Right ventricle myocardium superior (tissue), 1 donor: ENCODE data around the gene NEK5. TPM values are rescaled to one million over a fixed set of nuclear protein-coding genes. Genes with fewer than 3 reads are reported as not detected.
A peak's percentile ranks its signal among the peaks of the same experiment; 100 is the strongest.
"Not testable (repeated sequence)": the region's sequence is repeated elsewhere in the genome, so short reads cannot be mapped to it uniquely, and the experiment has no call there.

Experiments
- ATAC-seq: fragments of 200-7000 bp; cut with Tn5 transposase; one replicate; pipeline ENCODE4 v1.9.1; 2020; ENCODE audit warnings: mild to moderate bottlenecking; ENCODE audit not compliant: poor library complexity
- DNase-seq: peaks from one replicate; pipeline ENCODE4 v3.0.0-alpha.2; 2020
- intact Hi-C: fragments of 100-400 bp; cut with DNase I; formaldehyde crosslinking; loops from one replicate; pipeline ENCODE4 v1.11.2; 2022
- long read RNA-seq: library from polyadenylated mRNA; unstranded; transcript quantifications from one replicate; pipeline ENCODE4 v2.0.0, GENCODE V29; 2021
- total RNA-seq: library from RNA; stranded (reverse); fragmentation: NEBNext Ultra II Directional; extraction: Animal tissue kit (Norgen Biotek cat#: 25700); gene quantifications from one replicate; pipeline ENCODE4 v1.2.1, GENCODE V29; 2021
- donor health status: DM: no; HTN: yes; CAD: no; lungs with severe emphysema.

Gene NEK5, protein sequence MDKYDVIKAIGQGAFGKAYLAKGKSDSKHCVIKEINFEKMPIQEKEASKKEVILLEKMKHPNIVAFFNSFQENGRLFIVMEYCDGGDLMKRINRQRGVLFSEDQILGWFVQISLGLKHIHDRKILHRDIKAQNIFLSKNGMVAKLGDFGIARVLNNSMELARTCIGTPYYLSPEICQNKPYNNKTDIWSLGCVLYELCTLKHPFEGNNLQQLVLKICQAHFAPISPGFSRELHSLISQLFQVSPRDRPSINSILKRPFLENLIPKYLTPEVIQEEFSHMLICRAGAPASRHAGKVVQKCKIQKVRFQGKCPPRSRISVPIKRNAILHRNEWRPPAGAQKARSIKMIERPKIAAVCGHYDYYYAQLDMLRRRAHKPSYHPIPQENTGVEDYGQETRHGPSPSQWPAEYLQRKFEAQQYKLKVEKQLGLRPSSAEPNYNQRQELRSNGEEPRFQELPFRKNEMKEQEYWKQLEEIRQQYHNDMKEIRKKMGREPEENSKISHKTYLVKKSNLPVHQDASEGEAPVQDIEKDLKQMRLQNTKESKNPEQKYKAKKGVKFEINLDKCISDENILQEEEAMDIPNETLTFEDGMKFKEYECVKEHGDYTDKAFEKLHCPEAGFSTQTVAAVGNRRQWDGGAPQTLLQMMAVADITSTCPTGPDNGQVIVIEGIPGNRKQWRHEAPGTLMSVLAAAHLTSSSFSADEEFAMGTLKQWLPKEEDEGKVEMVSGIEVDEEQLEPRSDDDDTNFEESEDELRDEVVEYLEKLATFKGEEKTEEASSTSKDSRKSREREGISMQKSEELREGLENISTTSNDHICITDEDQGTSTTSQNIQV
- total RNA-seq = 0.13 TPM
- long read RNA-seq = 0 reads

DNA sequence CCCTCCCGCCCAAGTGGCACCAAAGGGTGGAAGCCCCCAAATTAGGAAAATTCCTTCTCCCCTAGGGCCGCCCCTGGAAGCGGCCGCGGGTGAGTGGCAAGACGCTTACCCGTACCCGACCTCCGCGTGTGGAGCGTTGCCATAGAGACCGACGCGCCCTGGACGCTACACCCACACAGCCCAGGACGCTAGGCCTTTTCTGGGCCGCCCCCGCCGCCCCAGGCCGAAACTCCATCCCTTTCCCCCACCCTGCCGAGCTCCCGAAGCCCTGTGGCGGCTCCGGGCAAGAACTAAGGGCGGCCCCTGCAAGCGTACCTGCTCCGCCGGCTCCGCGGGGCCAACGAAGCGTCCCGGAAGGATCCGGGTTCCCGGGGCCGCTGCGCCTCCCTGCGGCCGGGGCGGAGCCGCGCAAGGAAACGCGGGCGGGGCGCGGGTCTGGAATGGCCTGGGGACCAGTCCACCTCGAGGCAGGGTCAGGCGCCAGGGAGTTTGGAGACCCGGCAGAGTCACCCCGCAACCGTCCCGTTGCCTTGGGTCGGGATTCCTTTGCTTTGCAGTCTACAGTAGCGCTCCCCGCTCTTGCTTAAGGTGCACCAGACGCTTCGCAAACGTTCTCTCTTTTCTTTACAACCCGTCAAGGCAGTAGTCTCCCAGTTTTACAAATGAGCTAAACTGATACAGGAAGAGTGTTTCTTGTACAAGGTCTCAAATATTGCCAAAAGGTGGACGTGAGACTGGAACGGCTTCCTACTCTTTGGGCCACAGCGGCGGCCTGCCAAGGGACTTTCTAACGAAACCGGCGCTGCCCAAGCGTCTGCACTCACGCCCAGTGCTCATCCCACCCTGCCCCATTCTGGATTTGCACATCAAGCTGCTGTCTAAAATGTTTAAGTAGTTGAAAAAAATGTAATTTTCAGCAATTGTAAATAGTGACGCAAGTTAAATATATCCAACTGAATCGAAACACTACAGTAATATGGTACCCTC, at the start of gene NEK5:
Gene NEK5 (minus strand): TSS at position 360 of the 987 bp plus-strand sequence. CDS start 1,591 bp downstream, outside the sequence.
- peak; percentile 95 for ATAC-seq
- DNase-seq = peak; percentile 78
- intact Hi-C loops = loop anchor here (5.0 kb wide), 2 partner anchors 132 to 232 kb away; no protein-coding TSS in a partner anchor

DNA sequence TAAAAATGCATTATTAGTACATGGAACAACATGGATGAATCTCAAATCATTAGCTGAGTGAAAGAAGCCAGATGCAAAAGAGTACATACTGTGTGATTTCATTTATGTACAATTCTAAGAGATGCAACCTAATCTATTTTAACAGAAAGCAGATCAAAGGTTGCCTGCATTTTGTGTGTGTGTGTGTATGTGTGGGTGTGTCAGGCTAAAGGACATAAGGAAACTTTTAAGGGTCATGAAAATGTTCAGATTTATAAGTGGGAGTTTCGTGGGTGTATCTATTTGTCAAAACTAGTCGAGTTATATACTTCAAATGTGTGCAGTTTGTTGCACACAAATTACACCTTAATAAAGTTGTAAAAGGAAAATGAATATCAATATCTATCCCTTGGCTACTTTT, 48.4 kb upstream of the NEK5 start:
- no peak for DNase-seq
- no peak for ATAC-seq
- intact Hi-C loops = no loop called here

DNA sequence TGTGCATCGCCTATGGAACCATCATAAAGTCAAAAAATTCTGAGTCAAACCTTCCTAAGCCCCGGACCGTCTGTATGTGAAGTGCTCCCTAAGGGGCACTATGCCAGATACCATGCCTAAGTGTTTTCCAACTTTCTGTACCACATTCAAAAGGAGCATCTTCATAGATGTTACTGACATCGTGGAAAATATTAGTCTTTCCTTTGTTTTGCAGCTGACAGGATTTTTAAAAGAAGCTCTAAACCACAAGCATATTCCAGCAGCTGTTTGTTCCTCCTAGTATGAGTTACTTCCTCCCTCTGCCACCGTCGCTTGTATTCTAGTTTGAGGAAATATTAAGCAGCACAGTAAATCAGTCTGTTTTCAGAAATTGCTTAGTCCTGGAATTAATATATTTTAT, 45.1 kb upstream of the NEK5 start:
- ATAC-seq, DNase-seq, intact Hi-C loops: not testable (repeated sequence)

DNA sequence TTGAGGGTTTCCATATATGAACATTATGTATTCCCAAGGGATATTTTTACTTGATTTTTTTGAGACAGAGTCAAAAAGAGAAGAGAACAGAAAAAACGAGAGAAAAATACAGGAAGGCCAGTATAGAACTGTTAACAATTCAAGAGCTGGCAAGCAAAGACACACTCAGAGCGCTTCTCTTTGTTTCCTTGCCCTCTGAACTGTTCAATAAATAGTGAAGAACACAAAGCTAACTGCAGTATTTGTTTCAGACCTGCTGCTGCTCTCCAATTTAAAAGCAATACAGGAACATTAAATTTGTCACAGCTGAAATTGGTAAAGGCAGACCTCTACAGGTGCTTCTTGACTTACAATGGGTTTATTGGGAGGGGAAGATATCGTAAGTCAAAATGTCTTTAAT, 44.5 kb upstream of the NEK5 start:
- intact Hi-C loops = no loop called here
- DNase-seq (no peak), ATAC-seq (no peak)

DNA sequence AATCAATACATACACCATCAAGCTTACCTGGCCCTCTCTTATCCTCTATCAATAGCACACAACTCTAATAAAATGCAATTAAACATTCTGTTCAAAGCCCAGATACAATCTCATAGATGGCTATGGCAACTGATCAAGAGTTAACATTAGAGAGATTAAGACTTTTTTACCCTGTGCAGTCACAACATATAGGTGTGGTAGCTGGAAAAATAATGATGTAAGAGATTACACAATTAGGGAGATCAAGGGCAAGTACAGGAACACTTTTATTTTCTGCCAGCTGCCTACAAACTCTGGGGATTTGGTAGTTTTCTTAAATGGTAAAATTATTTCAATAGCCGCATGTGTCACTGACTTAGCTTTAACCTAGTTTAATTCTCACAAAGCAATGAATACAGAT, 42.8 kb upstream of the NEK5 start:
- DNase-seq, ATAC-seq, intact Hi-C loops: not testable (repeated sequence)

DNA sequence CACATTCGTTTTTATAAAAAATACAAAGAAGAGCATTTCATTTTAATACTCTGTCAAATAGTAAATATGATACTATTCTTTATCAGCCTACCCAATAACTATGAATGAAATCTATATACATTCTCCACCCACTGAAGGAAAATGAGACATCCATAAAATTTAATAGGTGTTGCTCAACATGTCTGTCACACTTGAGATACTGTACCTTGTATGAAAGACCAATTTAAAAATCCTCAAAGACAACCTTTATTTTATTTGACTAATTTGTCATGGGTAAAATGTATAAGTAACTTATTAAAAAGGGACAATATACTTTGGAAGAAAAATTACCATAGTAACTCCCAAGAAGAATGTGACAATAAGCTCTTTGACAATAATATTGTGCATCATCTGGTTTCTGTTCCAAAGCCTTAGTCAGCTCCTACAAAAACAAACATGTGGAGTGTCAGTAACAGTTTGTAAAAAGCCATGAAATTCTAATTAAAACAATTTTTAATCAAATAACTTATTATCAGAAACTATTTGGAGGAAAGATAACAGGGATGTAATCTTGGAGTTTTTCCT, 42.0 kb upstream of the NEK5 start:
- intact Hi-C loops, DNase-seq, ATAC-seq: not testable (repeated sequence)

DNA sequence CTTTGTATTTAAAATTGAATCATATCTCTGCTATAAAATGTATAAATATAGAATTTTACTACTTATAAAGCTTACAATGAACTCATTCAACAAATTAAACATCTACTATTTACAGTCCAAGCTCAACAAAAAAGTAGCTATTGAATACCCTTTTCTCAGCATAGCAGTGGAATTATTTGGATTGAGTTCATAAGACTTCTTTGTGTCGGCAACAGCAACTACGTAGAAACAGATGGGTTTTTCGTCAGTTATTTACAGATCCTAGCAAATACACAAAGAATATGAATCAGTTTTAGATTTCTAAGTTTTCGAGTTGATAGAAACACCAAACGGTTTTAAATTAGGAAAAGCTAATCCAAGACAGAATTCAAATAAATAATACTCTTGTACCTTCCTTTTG, 41.0 kb upstream of the NEK5 start:
- ATAC-seq = no peak
- DNase-seq = no peak
- intact Hi-C loops = no loop called here

DNA sequence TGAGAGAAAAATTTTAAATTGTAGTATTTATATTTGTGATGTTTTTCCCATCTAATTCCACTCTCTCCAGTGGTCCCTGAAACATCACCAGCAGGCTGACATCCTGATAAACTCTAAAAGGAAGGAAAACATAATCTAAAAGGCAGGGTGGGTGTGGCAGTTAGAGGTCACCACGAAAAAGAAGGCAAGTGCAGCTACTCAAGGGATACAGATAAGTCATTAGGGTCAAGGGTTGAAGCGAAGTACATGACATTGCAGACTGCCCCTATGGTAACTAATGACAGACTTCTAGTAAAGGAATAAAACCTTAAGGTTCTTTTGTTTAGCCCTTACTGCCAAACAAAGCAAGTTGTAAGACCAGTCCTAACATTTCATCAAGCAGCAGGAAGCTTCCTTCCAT, 36.5 kb upstream of the NEK5 start:
- intact Hi-C loops = no loop called here

DNA sequence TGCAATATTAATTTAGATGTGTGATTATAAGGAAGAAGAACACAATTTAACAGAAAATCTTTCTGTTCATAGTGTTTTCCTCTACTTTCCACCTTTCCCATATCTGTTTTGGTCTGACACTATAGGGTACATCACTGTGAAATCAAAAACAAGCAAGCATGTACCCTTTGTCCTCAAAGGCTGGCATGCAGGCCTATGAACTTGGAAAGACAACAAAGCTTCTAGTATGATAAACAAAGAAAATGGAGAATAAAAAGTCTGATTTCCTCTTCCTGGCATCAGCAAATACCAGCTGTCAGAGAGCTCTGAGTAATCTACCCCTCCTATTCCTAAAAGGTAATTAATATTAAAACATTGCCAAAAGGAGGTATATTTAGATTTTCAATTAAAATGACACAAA, 36.1 kb upstream of the NEK5 start:
- ATAC-seq (no peak), DNase-seq (no peak)
- intact Hi-C loops = no loop called here

More for the DNA sequence above, 36.5 kb upstream of the NEK5 start:
- DNase-seq = no peak
- no peak for ATAC-seq

DNA sequence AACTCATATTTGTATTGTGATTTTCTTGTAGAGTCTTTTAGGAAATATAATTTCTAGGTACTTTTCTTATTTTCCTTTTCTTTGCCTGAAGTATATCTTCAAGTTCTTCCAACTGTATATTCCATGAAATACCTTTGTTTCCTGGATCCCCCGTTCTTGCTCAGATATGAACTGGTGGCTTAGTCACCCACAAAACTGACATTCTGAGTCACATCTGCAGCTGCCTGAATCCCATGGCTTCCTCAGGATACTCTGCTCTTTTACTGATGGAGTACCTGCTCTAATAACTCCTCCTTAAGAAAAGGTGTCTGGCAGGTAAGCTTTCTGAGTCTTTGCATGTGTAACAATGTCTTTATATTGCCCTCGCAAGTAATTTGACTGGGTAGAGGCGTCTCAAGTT, 35.0 kb upstream of the NEK5 start:
- ATAC-seq, intact Hi-C loops, DNase-seq: not testable (repeated sequence)

DNA sequence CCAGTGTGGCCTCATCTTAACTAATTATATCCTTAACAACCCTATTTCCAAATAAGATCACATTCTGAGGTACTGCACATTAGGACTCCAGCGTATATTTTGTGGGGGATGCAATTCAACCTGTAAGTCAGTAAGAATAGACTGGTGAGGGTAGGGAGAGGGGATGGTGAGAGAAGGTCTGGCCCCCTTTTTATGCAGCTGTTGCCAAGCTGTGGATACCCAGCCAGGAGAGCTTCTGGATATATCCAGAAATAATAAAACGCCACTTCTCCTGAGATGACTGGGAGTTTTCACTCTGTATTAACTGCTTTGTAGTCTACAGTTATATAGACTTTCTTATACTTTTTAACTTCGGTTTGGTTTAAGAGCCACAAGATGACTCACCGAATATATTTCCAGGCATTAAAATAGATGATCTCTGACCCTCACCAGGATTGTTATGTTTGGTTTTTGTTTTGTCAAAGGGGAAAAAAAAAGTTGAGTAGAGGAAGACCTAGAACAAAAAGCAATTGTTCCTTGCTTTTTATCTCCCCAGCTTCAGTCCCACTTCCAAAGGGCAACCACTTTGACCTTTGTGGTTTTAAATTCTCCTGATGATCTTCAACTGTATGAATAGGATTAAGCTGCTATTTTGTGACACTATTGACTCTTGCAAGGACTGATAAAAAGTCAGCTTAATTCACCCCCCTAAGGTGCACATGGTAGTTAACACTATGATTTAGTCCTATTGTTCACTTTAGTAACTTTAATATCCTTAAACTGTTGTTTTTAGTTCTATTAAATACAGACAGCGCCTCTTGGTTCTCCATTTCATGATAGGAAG, 33.6 kb upstream of the NEK5 start:
- no peak for ATAC-seq
- DNase-seq = no peak
- intact Hi-C loops = no loop called here

DNA sequence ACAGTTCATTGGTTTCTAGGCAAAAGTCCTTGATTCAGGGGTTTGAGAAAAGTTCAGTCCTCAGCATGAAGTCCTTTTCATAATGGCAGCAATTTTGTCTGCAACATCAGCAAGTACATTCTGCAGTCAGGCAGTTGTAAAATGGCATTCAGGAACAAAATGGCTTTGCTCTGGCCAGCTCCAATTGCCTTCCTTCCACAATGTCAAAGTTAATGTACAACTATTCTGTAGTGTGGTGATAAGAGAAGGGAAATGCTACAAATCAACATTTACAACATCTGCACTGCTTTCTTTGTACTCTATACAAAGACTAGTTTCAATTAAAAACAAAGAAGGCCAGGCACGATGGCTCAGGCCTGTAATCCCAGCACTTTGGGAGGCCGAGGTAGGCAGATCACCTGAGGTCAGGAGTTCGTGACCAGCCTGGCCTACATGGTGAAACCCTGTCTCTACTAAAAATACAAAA, 32.3 kb upstream of the NEK5 start:
- intact Hi-C loops = no loop called here
- ATAC-seq = no peak
- no peak for DNase-seq

DNA sequence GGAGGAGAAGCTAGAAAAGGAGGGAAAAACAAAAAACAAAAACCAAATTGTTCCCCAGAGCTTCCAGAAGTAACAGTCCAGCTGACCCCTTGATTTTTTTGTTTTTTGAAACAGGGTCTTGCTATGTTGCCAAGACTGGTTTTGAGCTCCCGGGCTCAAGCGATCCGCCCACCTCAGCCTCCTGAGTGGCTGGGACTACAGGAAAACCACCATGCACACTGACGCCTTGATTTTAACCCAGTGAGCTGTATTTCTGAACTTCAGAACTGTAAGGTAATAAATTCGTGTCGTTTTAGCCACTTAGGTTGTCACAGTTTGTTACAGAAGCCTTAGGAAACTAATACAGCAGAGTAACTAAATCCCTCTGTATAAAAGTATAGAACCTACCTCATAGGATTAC, 31.6 kb upstream of the NEK5 start:
- intact Hi-C loops = no loop called here
- DNase-seq (no peak), ATAC-seq (no peak)

DNA sequence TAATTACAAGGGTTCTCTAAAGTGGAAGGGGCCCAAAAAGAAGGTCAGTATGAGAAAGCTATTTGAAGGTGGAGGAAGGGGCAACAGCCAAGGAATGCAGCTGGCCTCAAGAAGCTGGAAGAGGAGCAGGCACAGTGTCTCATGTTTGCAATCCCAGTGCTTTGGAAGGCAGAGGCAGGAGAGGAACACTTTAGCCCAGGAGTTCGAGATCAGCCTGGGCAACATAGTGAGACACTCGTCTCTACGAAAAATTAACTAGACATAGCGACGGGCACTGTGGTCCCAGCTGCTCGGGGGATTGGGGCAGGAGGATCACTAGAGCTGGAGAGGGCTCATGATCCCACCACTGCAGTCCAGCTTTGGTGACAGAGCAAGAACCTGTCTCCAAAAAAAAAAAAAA, 31.2 kb upstream of the NEK5 start:
- no peak for ATAC-seq
- DNase-seq = no peak
- intact Hi-C loops = no loop called here

DNA sequence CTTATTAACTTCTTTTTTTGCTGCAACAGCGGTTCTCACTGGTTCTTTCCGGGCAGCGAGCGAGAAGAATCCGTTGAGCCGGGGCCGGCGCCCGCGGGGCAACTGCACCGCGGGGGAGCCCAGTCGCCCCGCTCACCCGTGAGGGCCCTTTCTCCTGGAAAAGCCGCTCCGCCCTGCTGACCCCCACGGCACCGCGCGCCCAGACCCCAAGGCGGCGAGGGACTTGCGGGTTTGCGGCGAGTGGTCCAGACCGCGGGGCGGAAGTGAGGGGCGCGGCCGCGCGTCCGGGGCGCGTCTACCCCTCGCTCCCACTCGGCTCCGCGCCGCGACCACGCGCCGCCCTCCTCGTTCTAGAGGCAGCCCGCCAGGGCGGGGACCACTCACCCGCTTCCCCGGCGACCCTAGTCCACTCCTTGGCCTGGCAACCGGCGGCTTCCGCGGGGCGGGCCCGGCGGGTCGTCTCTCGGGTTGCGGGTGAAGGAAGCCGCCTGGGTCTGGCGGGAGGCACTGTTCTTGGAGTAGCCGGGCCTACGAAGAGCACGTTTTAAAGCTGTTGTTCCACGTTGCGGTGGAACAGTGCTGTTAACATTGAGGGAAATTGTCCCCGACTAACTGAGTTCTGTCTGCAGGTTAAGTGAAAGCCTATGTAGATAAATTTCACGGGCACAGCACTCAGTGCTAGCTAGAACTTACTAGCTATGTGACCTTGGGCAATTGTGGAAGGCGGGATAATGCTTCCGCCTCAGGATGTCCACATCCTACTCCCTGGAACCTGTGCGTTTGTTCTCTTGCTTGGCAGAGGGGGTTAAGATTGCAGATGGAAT, 30.5 kb upstream of the NEK5 start, which contains the start of gene NEK3:
Gene NEK3 (minus strand): TSS at position 439 of the 824 bp plus-strand sequence. CDS start 3,406 bp downstream, outside the sequence.
- intact Hi-C loops = no loop called here
- ATAC-seq = peak; percentile 96
- peak; percentile 84 for DNase-seq

DNA sequence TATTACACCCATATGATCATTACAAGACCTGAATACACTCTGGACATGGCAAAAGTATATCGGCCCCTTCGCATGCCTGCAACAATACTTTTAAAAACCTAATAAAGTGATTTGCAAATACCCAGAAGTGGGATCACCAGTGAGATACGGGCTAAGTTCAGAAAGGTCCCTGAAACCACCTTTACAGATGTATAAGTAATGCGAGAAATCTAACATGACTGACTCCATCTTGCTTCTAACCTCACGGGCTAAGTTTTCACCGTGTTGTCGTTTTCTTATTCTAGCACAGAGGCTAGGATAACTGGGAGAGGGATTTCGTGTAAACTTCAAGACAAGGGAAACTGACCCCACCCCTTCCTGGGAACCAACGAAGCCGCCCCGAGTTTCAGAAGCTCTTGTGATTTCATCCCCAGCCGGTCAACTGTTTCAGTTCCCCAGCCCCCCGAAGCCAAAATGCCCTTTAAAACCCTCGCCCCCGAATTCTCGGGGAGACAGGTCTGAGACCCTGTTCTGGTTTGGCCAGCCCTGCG, 29.8 kb upstream of the NEK5 start:
- intact Hi-C loops = no loop called here
- peak; percentile 70 for ATAC-seq
- peak; percentile 50 for DNase-seq
